SK-N-SH treated with all-trans-retinoic acid at 6 μM for 48 hours (cell line): ENCODE measurements around the gene IRF1.

Experiments used
- ATAC-seq: fragments of 200-7000 bp; cut with Tn5 transposase; 3 replicates; pipeline ENCODE4 v1.9.1; 2020; ENCODE audit warnings: mild to moderate bottlenecking, moderate library complexity
- ARNTL ChIP-seq: fragments of 450-650 bp; formaldehyde crosslinking; IDR thresholded peaks from 2 replicates; pipeline ENCODE4 v1.5.0; 2020; ENCODE audit warnings: low read depth, mild to moderate bottlenecking, moderate library complexity, borderline replicate concordance
- BACH2 ChIP-seq: fragments of 250-450 bp; sonication (Bioruptor Pico); IDR thresholded peaks from 2 replicates; pipeline ENCODE4 v1.9.0; 2021; ENCODE audit warnings: mild to moderate bottlenecking, borderline replicate concordance
- CREB5 ChIP-seq: fragments of 250-450 bp; sonication (Bioruptor Pico); IDR thresholded peaks from 2 replicates; pipeline ENCODE4 v1.5.1; 2020; ENCODE audit warnings: low read depth, mild to moderate bottlenecking, moderate library complexity
- CSDC2 ChIP-seq: fragments of 250-450 bp; sonication (Bioruptor Pico); IDR thresholded peaks from 2 replicates; pipeline ENCODE4 v1.5.0; 2020; ENCODE audit warnings: mild to moderate bottlenecking, moderate library complexity
- ESRRG ChIP-seq: fragments of 250-450 bp; sonication (Bioruptor Pico); IDR thresholded peaks from 2 replicates; pipeline ENCODE4 v1.6.1; 2021; ENCODE audit warnings: mild to moderate bottlenecking
- GLIS3 ChIP-seq: fragments of 250-450 bp; sonication (Bioruptor Pico); IDR thresholded peaks from 2 replicates; pipeline ENCODE4 v1.5.0; 2020; ENCODE audit warnings: mild to moderate bottlenecking, moderate library complexity
- ISL1 ChIP-seq: fragments of 250-450 bp; sonication (Bioruptor Pico); IDR thresholded peaks from 2 replicates; pipeline ENCODE4 v2.1.2; 2022; ENCODE audit warnings: mild to moderate bottlenecking, moderate library complexity
- OSR1 ChIP-seq: fragments of 250-450 bp; sonication (Bioruptor Pico); IDR thresholded peaks from 2 replicates; pipeline ENCODE4 v1.8.0; 2022; ENCODE audit warnings: moderate library complexity, mild to moderate bottlenecking, inconsistent platforms
- RARB ChIP-seq: fragments of 250-450 bp; sonication (Bioruptor Pico); IDR thresholded peaks from 2 replicates; pipeline ENCODE4 v1.8.0; 2021; ENCODE audit warnings: mild to moderate bottlenecking, moderate library complexity
- SNAI2 ChIP-seq: fragments of 250-450 bp; sonication (Bioruptor Pico); IDR thresholded peaks from 2 replicates; pipeline ENCODE4 v1.5.0; 2020; ENCODE audit warnings: mild to moderate bottlenecking, moderate library complexity
- TCF4 ChIP-seq: fragments of 250-450 bp; sonication (Bioruptor Pico); IDR thresholded peaks from 2 replicates; pipeline ENCODE4 v1.8.0; 2021; ENCODE audit warnings: mild to moderate bottlenecking, moderate library complexity, borderline replicate concordance
- TOX ChIP-seq: fragments of 250-450 bp; sonication (Bioruptor Pico); IDR thresholded peaks from 2 replicates; pipeline ENCODE4 v1.8.0; 2021; ENCODE audit warnings: mild to moderate bottlenecking, moderate library complexity, borderline replicate concordance
- ZC3H10 ChIP-seq: fragments of 250-450 bp; sonication (Bioruptor Pico); IDR thresholded peaks from 2 replicates; pipeline ENCODE4 v1.5.1; 2021; ENCODE audit warnings: mild to moderate bottlenecking, moderate library complexity
- ZFP3 ChIP-seq: fragments of 250-450 bp; sonication (Bioruptor Pico); IDR thresholded peaks from 2 replicates; pipeline ENCODE4 v1.5.0; 2020; ENCODE audit warnings: mild to moderate bottlenecking, moderate library complexity
- ZFP30 ChIP-seq: fragments of 450-650 bp; formaldehyde crosslinking; IDR thresholded peaks from 2 replicates; pipeline ENCODE4 v1.5.0; 2022; ENCODE audit warnings: mild to moderate bottlenecking, moderate library complexity
- ZNF565 ChIP-seq: fragments of 450-650 bp; formaldehyde crosslinking; conservative IDR thresholded peaks from 2 replicates; pipeline ENCODE4 v1.5.0; 2020; ENCODE audit warnings: low read depth, mild to moderate bottlenecking, moderate library complexity
- ZNF70 ChIP-seq: fragments of 450-650 bp; formaldehyde crosslinking; IDR thresholded peaks from 2 replicates; pipeline ENCODE4 v1.5.0; 2020; ENCODE audit warnings: mild to moderate bottlenecking, moderate library complexity
- ZNF8 ChIP-seq: fragments of 450-650 bp; formaldehyde crosslinking; IDR thresholded peaks from 2 replicates; pipeline ENCODE4 v1.5.0; 2020; ENCODE audit warnings: mild to moderate bottlenecking, moderate library complexity
- TF ChIP-seq, protein P1 (sequence below): fragments of 250-450 bp; sonication (Bioruptor Pico); IDR thresholded peaks from 2 replicates; pipeline ENCODE4 v1.8.0; 2021; ENCODE audit warnings: low read depth, mild to moderate bottlenecking, moderate library complexity, borderline replicate concordance
- TF ChIP-seq, protein P2 (sequence below): fragments of 250-450 bp; sonication (Bioruptor Pico); IDR thresholded peaks from 2 replicates; pipeline ENCODE4 v1.5.0; 2020; ENCODE audit warnings: mild to moderate bottlenecking, moderate library complexity
- TF ChIP-seq, protein P3 (sequence below): fragments of 250-450 bp; sonication (Bioruptor Pico); IDR thresholded peaks from 2 replicates; pipeline ENCODE4 v1.8.0; 2020; ENCODE audit warnings: mild to moderate bottlenecking, moderate library complexity, borderline replicate concordance

Gene IRF1

DNA sequence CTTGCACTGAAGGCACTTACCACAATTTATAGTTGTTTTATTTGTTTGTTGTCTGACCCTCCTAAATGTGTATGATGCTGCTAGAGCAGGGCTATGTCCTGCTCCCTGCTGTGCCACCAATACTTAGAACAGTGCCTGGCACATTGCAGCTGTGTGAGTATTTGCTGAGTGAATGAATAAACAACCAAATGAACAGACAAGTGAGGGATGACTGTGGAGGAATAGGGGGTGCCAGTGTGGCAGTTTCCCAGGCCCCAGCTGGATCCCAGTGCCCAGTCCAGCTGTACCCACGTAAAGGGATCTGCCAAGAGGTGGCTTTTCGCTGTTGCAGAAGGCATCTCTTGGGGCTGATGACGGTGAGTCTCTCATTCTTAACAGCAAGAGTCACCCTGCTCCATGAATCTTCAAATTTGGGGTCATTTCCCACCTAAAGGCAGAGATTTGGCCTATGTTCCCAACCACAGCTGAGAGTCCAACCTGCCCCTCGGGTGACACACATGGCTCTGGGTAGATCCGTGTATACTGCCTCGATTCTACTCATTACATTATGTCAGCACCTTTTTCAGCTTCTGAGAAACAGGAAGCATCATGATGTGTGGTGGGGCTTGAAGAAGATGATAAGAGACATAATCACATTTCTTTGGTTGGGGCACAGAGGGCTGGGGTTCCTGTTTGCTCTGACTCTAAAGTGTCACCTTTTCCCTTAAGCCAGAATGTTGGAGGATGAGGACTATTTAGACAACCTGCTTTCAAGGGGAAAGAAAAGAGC, 38.5 kb upstream of the IRF1 start (continued):
- TF ChIP-seq, protein P1, sequence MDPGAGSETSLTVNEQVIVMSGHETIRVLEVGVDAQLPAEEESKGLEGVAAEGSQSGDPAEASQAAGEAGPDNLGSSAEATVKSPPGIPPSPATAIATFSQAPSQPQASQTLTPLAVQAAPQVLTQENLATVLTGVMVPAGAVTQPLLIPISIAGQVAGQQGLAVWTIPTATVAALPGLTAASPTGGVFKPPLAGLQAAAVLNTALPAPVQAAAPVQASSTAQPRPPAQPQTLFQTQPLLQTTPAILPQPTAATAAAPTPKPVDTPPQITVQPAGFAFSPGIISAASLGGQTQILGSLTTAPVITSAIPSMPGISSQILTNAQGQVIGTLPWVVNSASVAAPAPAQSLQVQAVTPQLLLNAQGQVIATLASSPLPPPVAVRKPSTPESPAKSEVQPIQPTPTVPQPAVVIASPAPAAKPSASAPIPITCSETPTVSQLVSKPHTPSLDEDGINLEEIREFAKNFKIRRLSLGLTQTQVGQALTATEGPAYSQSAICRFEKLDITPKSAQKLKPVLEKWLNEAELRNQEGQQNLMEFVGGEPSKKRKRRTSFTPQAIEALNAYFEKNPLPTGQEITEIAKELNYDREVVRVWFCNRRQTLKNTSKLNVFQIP (CRISPR knock-in tag) = no peak

DNA sequence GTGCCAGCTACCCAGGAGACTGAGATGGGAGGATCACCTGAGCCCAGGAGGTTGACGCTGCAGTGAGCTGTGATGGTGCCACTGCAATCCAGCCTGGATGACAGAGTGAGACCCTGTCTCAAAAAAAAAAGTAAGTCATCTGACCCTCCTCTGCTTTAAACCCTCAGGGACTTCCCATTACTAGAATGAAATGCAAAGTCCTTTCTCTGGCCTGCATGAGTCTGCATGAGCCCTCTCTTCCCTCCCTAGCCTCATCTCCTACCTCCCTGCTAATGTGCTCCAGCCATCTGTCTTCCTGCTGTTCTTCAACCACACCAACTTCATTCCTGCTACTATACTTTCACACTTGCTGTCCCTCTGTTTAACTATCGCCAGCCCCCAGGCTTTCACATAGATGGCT, 37.4 kb upstream of the IRF1 start:
- no peak for TF ChIP-seq RARB
- no peak for TF ChIP-seq OSR1
- no peak for TF ChIP-seq ISL1 (CRISPR knock-in tag)
- TF ChIP-seq ZFP3 = no peak
- TF ChIP-seq, protein P2, sequence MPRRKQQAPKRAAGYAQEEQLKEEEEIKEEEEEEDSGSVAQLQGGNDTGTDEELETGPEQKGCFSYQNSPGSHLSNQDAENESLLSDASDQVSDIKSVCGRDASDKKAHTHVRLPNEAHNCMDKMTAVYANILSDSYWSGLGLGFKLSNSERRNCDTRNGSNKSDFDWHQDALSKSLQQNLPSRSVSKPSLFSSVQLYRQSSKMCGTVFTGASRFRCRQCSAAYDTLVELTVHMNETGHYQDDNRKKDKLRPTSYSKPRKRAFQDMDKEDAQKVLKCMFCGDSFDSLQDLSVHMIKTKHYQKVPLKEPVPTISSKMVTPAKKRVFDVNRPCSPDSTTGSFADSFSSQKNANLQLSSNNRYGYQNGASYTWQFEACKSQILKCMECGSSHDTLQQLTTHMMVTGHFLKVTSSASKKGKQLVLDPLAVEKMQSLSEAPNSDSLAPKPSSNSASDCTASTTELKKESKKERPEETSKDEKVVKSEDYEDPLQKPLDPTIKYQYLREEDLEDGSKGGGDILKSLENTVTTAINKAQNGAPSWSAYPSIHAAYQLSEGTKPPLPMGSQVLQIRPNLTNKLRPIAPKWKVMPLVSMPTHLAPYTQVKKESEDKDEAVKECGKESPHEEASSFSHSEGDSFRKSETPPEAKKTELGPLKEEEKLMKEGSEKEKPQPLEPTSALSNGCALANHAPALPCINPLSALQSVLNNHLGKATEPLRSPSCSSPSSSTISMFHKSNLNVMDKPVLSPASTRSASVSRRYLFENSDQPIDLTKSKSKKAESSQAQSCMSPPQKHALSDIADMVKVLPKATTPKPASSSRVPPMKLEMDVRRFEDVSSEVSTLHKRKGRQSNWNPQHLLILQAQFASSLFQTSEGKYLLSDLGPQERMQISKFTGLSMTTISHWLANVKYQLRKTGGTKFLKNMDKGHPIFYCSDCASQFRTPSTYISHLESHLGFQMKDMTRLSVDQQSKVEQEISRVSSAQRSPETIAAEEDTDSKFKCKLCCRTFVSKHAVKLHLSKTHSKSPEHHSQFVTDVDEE (CRISPR knock-in tag) = no peak
- ATAC-seq = no peak

GRCh38 chr5:132526974-132527564, 36.5 kb upstream of the IRF1 start:
- TF ChIP-seq GLIS3 (CRISPR knock-in tag) (no peak), RARB (no peak), SNAI2 (no peak), ZC3H10 (CRISPR knock-in tag) (no peak), CREB5 (CRISPR knock-in tag) (no peak), CSDC2 (no peak), TCF4 (CRISPR knock-in tag) (no peak), BACH2 (CRISPR knock-in tag) (no peak)
- ATAC-seq = peak; percentile 27

GRCh38 chr5:132526290-132526973, 35.9 kb upstream of the IRF1 start:
- peak; percentile 97 for ATAC-seq
- TF ChIP-seq GLIS3 (CRISPR knock-in tag) (no peak), TOX (CRISPR knock-in tag) (no peak), RARB (no peak), CSDC2 (no peak), ARNTL (CRISPR knock-in tag) (no peak), BACH2 (CRISPR knock-in tag) (no peak), ZNF8 (CRISPR knock-in tag) (no peak), ZNF565 (CRISPR knock-in tag) (no peak), ZFP30 (CRISPR knock-in tag) (no peak), OSR1 (no peak), ZC3H10 (CRISPR knock-in tag) (no peak), ESRRG (CRISPR knock-in tag) (no peak), ZNF70 (CRISPR knock-in tag) (no peak), SNAI2 (no peak)
- TF ChIP-seq, protein P1 (CRISPR knock-in tag) = no peak
- TF ChIP-seq, protein P2 (CRISPR knock-in tag) = no peak
- TF ChIP-seq, protein P3, sequence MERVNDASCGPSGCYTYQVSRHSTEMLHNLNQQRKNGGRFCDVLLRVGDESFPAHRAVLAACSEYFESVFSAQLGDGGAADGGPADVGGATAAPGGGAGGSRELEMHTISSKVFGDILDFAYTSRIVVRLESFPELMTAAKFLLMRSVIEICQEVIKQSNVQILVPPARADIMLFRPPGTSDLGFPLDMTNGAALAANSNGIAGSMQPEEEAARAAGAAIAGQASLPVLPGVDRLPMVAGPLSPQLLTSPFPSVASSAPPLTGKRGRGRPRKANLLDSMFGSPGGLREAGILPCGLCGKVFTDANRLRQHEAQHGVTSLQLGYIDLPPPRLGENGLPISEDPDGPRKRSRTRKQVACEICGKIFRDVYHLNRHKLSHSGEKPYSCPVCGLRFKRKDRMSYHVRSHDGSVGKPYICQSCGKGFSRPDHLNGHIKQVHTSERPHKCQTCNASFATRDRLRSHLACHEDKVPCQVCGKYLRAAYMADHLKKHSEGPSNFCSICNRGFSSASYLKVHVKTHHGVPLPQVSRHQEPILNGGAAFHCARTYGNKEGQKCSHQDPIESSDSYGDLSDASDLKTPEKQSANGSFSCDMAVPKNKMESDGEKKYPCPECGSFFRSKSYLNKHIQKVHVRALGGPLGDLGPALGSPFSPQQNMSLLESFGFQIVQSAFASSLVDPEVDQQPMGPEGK (CRISPR knock-in tag) = no peak
